IPS DF 19.7 (cell line): ENCODE results near the gene TENT5C.

Source experiments
- DNase-seq: peaks from one replicate; pipeline ENCODE4 v3.0.0-alpha.2; 2013; ENCODE audit warnings: low read depth, low spot score

The TENT5C gene

GRCh38 chr1:117592155-117592554 lies 13.7 kb upstream of the TENT5C start:
- DNase-seq: no peak

DNA sequence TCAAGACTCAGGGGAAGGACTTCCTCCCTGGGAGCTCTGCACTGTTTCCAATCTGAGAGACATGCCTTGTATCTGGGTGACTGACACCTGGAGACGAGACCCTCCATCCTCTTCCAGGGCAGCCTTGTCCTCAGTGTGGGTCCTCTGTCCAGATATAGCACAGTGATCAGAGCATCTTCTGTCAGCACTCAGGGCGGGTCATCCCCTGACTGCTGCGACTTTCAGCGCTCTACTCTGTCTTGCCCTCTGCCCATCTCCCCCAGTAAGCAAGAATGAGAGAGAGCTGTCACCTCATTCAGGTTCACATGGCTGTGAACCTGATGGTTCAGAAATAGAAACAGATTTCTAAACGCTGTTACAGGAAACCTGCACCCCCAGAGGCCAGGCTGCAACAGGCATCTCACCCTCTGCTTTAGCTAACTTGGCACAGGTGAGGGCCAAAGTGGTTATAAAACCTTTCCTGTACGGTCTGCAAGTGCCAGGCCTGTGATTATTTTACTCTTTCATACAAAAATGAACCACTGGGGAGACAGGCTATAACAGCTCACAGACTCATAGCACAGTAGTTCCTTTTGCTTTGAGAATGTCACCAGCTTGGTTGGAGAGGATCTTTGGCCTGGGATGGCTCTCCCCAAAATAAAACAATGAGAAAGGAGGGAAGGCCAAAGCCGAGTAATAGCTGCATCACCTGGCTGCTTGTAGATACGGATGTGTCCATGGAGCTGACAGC lies 11.4 kb upstream of the TENT5C start:
- no peak for DNase-seq

DNA sequence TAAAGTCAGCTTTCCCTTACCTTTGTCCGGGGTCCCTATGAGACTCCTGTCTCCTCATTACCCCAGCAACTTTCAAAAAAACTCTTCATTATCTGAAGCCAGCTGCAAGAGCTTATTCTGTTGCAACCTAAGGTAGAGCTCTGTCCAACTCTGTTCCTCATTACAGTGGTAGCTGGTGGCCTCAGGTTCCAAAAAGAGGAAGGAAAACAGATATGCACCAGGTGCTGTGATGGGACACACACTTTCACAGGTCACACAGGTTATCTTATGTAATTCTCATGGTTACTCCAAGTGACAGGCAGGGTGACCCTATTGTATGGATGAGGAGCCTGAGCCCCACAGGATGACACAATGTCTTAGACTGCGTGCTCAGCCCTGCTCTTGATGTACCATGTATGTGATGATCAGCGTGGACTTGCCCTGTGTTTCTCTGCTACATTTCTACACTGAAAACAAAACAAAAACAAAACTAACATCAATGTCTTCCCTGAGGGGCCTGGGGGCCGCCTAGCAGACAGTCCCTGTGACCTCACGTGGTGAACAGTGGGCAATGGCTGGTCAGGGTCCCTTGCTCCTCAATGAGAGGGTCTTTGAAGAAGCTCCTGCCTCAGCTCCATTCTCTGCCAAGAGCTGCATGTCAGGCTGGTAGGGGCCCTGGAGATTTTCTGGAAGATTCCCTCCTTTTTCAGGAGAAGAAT lies 9.7 kb upstream of the TENT5C start:
- DNase-seq: no peak

DNA sequence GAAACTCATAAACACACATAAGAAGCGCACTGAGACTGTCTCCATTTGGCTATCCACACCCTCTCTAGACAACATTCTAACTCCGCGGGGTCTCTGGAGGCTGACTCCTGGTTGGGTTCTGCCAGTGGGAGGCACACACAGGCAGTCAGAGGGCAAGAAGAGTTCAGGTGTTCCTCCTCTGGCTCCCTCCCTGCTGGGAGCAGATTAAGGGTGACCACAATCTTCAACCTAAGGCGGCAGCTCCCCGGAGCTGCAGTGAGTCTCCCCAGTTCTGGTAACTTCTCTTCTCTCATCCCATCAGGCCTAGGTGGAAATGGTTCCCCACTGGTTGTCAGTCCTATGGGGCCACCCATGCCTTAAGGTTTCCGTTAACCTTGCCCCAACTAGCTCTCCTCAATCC lies 7.4 kb upstream of the TENT5C start:
- DNase-seq: no peak

GRCh38 chr1:117599286-117600221 lies 6.3 kb upstream of the TENT5C start:
- DNase-seq: no peak

DNA sequence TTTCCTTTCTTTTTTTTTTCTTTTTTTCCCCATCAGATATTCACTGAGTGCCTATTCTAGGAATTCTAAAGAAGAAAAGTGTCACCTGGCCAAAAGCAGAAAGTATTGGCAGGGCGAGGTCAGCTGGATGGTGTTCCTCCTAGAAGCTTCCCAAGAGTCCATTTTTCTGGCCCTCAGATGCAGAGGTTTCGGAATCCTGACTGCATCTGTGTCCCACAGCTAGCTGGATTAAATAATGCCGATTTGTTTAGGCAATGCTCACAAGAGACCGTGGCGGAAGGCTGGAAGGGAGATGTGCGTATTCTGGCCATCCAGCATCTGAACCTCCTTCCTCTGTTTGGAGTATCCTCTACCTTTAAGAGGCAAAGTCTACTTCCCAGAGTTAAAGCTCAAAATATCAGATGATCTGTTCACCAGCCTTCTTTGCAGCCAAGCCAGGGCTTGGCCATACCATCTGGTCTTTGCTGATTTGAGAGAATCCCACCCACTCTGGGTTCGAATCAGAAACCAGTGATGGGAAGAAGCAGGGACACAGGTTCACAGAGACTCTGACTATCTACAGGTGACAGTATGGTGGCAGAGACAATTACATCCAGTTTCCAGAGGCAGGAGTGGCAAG lies 5.4 kb upstream of the TENT5C start:
- no peak for DNase-seq

GRCh38 chr1:117600966-117601365 lies 4.9 kb upstream of the TENT5C start:
- no peak for DNase-seq

DNA sequence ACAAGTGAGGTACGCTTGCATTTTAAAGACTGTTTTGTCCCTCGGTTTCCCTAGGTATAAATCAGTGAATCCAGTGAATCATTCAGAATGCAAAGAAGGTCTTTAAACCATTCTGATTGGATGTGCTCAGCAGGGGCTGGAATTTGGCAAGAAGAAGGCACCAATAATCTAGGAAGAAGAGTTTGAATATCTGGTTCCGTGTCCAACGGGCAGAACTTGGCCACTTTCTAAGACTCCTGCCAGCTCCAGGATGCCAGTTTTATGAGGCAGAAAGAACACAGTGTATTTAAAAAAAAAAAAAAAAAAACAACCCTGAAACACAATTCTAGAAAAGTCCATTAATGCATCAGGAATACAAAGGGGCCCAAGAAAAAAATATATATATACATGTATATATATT lies 3.0 kb upstream of the TENT5C start:
- DNase-seq: no peak

GRCh38 chr1:117605164-117605773 lies 579 bp upstream of the TENT5C start:
- no peak for DNase-seq

- no peak for DNase-seq
These were observed 992 bp downstream of the TENT5C start for GRCh38 chr1:117606649-117607430.

DNA sequence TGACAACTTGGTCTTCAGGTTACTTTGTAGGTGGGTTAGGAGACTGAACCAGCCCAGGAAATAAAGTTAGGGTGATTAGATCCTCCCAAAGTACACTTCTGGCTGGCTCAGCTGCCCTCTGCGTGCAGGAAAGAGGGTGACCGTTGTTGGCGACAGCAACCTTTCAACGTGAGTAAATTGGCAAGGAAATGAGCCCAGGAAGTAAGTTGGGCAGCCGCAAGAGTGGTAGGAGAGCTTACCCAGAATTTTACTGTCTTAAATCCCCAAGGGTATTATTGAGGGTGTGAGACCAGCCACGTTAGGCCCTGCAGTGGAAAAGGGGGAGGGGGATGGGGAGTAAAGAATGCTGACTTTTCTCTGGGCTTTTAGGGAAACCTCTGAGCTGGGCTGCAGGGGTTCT lies 1.6 kb downstream of the TENT5C start:
- DNase-seq: no peak

DNA sequence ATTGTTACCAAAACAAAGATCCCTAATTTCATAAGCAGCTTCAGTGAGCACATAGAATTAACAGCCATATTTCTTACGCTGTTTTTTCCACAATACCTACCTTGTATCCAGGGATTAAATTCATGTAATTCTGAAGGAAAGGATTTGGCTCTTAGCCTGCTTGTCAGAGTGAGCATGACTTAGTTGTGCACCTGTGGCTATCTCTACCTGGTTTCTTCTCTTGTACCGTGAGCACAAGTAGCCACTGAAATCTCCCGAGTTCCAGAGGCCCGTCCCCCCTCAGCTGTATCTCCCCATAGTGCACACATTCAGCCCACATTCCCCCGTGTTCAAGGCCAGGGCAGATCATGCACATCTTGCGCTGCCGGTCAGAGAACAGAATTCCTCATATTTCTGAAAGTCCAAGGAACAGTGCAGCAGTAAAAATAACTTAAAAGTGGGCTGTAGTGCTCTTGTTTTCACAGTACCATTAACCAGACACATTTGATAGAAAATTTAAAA lies 2.3 kb downstream of the TENT5C start:
- no peak for DNase-seq

DNA sequence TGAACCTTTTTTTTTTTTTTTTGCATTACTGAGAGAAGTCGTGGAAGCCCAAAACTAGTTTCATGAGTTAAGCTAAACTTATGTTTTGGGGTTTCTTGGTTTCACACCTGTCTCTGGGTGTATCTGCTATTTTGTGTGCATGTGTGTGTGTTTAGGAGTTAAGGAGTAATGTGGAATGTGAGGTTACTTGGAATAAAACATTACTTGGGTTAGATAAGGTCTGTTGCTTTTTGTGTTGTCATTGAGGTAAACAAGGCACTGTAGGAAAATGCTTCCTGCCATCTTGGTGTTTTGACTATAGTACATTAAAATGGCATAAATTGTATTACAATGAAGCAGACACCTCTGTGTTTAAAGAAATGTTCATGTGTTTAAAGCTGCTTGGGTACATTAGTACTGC lies 2.9 kb downstream of the TENT5C start:
- no peak for DNase-seq

- no peak for DNase-seq
These were observed 3.6 kb downstream of the TENT5C start for GRCh38 chr1:117609471-117609911.

- DNase-seq: no peak
These were observed 4.2 kb downstream of the TENT5C start for GRCh38 chr1:117610036-117610435.

GRCh38 chr1:117611121-117611601 lies 5.3 kb downstream of the TENT5C start:
- no peak for DNase-seq

GRCh38 chr1:117611894-117612483 lies 6.1 kb downstream of the TENT5C start:
- no peak for DNase-seq

DNA sequence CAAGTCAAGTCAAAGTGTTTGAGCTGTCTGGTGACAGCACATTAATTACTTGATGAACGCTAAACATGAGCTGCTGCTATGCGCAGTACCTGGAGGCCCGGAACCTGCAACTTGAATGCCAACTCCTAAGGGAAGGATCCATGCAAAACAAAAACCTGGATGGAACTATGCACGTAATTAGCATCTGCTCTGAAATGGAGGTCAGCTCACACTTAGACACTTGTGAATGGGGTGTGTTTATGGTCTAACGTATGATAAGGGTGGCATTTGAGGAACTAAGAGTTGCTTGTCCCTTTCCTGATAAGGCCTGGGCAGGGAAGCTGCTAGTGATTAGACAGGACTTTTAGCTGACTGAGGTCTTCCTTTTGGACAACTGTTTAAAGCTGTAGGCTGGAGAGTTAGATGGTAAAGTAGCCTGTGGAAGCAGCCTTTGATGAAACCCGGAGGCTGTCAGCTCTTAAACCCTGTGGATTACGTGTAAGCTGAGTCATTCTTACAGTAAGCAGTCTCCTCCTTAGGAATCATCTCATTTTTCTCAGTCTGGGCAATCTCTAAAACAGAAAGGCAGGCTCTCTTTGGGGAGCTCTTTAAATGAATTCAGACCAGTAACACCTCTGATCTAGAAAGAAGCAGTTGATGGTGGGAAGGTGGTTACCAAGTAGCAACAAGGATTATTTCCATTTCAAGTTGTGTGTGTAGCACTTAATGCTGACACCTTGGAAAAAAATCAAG lies 6.8 kb downstream of the TENT5C start:
- DNase-seq: no peak
